Left colon (tissue), 2 donors: ENCODE data around the gene CDKN3. TPM values are rescaled to one million over a fixed set of nuclear protein-coding genes. Genes with fewer than 3 reads are reported as not detected.
"Not testable (repeated sequence)": the region's sequence is repeated elsewhere in the genome, so short reads cannot be mapped to it uniquely, and the experiment has no call there.

Experiments used
- ATAC-seq: fragments of 200-7000 bp; cut with Tn5 transposase; one replicate; pipeline ENCODE4 v1.9.1; 2020; ENCODE audit warnings: mild to moderate bottlenecking, moderate library complexity
- DNase-seq, 2 donors: peaks; one replicate each; pipeline ENCODE4 v3.0.0-alpha.2; 2020
- intact Hi-C, 2 donors: fragments of 100-400 bp; cut with DNase I in 1 of 2; cut with micrococcal nuclease in 1 of 2; formaldehyde crosslinking; loops; one replicate each; pipeline versions ENCODE4 v1.11.2 to v1.14.0; 2022; cut with DNase I, micrococcal nuclease
- total RNA-seq, 2 donors: library from RNA; stranded (reverse); fragmentation: NEBNext Ultra II Directional; extraction: Animal tissue kit (Norgen Biotek cat#: 25700); gene quantifications; one replicate each; pipeline ENCODE4 v1.2.1, GENCODE V29; 2021
- donor health status: DM: no; HTN: no; CAD: no.
- donor health status: DM: yes; HTN: yes; CAD: no.

CDKN3 gene
- total RNA-seq, 2 donors from 2014 or later = 6.3 to 12.8 TPM

DNA sequence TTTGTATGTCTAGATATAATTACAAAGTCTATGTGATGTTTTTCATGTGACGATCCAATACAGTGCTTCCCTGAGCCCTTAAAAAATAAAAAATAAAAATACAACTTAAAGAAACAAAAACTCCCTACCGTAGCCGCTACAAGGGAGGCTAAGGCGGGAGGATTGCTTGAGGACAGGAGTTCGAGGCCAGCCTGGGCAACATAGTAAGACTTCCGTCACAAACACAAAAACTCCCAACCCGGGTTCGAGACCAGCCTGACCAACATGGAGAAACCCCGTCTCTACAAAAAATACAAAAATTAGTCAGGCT, 669 bp upstream of the CDKN3 start:
- DNase-seq (no peak), ATAC-seq (no peak)
- intact Hi-C loops = no loop called here

DNA sequence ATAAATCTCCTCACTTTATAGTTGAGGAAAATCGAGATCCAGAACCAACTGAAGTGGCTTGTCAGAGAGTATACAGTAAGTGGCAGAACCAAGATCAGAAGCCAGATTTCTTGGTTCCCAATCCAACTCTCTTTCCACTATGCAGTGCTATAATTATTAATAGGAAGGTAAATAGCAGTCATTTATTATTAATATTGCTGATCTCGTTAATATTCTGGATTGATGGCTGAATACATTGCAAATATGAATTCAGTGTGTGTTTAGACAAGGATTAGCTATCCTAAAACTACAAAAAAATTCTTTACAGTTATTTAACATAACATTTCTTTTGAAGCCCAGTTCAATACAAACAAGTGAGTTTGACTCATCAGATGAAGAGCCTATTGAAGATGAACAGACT, 2.8 kb downstream of the CDKN3 start:
- intact Hi-C loops = no loop called here

DNA sequence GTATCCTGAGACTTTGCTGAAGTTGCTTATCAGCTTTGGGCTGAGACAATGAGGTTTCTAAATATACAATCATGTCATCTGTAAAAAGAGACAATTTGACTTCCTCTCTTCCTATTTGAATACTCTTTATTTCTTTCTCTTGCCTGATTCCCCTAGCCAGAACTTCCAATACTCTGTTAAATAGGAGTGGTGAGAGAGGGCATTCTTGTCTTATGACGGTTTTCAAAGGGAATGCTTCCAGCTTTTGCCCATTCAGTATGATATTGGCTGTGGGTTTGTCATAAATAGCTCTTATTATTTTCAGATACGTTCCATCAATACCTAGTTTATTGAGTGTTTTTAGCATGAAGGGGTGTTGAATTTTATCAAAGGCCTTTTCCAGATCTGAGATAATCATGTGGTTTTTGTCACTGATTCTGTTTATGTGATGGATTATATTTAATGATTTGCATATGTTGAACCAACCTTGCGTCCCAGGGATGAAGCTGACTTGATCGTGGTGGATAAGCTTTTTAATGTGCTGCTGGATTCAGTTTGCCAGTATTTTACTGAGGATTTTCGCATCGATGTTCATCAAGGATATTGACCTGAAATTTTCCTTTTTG, 6.7 kb downstream of the CDKN3 start:
- intact Hi-C loops, DNase-seq, ATAC-seq: not testable (repeated sequence)

More for the DNA sequence above, 2.8 kb downstream of the CDKN3 start:
- ATAC-seq (no peak), DNase-seq (no peak)

DNA sequence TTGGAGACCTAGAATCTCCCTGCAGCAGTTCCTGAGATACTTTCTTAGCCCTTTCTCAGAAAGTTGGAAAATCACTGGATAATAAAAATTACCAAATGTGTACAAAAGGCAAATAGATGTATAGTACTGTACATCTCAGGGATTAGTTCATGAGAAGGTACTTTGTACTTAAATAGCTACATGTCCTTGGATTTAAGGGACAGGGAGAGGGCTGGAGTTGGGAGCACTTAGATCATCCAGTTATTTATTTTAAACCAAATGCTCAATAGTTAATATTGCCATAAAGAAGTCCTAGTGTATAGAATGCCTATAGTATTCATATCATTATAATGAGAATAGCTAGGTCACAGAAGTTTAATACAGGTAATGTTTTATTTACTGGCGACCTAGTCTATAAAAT, 13.4 kb downstream of the CDKN3 start:
- ATAC-seq (no peak), DNase-seq (no peak)
- intact Hi-C loops = no loop called here

DNA sequence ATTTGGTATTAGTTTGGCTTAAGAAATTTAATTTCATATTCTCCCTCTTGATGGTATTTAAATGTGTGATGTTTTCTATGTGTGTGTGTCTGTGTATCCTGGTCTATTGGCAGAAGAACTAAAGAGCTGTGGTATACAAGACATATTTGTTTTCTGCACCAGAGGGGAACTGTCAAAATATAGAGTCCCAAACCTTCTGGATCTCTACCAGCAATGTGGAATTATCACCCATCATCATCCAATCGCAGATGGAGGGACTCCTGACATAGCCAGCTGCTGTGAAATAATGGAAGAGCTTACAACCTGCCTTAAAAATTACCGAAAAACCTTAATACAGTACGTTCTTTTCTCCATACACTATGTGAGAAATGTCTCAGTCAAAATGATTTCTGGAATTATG, 14.6 kb downstream of the CDKN3 start:
- intact Hi-C loops = no loop called here
- ATAC-seq (no peak), DNase-seq (no peak)

DNA sequence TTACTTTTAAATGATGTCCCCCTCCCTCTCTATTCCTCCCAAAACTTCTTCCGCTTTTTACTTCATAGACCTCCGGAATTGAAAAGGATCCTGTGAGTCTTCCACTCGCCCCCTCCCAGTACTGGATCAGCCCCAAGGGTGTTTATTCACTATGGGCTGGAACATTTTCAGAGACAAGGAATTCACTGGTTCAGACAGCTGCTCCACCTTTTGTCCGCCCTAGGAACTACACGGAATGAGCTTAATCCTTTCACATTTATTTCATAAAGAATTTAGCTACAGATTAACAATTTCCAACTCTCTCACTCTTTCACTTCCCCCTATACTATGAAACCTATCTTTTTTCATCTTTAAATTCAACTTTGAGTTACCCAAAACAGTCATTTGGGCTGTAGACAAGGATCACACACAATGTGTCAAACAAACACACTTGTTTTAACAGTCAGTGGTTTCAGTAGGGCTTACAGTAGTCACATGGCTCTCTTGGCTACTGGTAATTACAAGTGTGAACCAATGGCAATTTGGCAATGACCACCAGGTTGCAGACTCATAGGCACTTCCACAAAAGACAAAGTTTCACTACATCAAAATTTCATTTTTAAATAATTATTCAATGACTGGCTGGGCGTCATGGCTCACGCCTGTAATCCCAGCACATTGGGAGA, 23.8 kb downstream of the CDKN3 start:
- ATAC-seq (peak; percentile 70), DNase-seq (peak in 1 of 2 donors; percentile 33)
- intact Hi-C loops = no loop called here

DNA sequence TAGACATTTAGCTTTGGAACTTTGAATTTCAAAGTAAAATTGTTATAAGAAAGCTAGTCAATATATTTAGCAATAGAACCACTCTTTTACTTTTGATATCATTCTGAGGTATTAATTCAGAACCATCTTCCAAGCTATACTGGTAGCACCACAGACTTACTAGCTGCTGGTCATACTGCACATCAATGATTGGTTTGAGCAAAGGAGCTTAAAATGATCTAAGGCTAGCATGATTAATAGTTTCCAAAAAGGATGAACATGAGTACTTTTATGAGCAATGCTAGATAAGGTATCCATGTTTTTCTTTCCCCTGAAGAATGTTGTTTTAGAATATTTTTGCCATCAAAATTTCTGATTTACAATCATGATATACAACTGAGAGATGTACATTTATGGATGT, 27.2 kb downstream of the CDKN3 start:
- ATAC-seq = no peak
- intact Hi-C loops = no loop called here
- no peak for DNase-seq

DNA sequence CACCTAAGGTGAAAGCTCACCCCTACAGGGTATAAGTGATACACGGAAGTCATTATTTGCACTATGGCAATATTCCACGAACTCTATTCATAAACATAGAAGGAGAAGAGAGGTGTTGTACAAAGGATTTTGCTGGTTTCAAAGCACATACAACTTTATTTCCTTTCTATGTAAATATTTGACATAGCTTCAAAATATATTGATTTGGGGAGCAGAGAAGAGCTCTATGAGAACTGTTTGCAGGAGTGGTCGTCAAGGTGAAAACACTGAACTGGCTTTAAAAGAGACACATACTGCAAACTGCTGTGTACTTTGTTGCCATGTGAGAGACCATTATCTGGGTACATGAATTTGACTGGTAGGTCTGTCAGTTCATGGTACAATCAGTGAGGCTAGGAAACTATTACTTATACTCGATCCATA, 27.7 kb downstream of the CDKN3 start:
- DNase-seq = no peak
- ATAC-seq = peak; percentile 81
- intact Hi-C loops = no loop called here

DNA sequence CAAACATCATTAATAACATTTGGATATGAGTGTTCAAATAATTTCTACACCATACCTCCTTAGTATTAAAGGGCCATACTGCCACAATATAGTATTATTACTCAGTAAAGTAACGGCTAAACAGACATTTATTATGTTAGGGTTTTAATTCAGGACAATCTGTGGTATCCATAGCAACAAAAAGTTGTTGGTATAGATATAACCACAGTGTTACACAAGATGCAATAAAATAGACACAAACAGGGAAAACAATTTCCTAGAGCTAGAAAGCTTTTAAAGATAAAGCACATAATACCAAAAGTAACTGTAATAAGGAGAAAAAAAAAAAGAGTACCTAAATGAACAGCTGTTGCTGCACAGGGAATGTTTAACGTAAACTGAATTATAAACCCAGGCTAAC, 28.3 kb downstream of the CDKN3 start:
- ATAC-seq = peak; percentile 56
- intact Hi-C loops = no loop called here
- DNase-seq = no peak

DNA sequence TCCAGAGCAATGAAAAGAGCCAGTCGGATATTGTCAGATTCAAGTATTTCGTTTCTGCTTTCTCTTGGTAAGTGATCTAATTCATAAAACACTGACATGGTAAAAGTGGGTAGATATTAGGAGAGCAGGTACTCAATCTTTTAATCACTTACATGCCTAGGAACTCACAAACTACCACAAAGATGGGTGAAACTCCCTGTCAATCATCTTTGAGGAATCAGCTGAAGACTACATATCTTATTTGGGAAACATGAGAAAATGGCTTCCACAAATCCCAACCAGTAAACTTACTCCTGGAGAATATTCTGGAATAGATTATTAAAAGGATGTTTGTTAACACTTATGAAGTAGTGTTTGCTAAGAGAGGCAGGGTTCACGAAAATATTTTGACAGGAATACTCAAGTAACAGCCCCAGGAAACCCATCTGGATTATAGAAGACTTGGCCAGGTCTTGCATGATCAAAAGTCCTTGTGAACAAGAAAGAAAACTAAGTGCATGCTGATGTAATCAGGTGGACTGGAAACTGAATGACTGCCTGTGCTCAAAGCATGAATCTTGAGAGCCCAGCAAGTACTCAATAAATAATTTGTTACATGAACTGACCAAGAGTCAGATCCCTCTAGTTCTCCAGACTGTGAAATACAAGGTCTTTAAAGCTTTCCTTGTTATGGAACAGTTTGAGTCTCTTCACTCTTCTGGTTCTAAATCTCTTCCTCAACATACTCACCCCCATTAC, 28.9 kb downstream of the CDKN3 start:
- intact Hi-C loops = no loop called here
- ATAC-seq = no peak
- DNase-seq = no peak

DNA sequence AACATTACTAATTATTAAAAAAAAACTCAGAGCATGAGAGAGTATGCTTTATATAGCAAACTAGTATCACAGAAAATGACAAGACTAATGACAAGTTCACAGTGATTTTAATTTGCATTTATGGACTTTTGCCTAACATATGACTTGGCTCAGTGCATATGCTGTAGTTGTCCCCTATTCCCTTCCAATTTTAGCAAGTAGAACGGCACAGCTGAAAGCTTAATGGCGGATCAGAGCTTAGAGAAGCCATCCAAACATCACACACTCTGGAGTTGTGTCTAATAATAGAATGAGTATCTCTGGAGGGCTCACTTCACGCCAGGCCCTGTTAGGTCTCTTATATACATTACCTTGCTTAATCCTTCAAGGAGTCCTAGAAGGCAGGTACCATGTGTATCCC, 31.1 kb downstream of the CDKN3 start:
- intact Hi-C loops = no loop called here
- DNase-seq = no peak
- no peak for ATAC-seq

DNA sequence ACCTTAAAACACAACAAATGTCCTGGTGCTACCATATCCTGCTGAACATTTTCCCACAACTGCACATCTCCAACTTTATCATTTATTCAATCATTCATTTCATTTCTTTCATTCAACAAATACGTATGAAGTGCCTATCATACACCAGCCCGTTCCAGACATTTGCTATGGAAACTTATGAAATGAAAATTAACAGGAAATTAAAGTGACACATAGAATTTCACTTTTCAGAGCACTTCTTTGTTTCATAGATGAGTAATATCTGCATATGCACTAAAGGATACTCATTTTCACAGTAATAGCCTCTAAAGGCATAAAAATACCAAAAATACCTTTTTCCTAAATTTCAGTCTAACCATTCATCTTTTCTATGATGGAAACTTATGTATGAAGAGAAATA, 31.7 kb downstream of the CDKN3 start:
- ATAC-seq (no peak), DNase-seq (no peak)
- intact Hi-C loops = no loop called here

DNA sequence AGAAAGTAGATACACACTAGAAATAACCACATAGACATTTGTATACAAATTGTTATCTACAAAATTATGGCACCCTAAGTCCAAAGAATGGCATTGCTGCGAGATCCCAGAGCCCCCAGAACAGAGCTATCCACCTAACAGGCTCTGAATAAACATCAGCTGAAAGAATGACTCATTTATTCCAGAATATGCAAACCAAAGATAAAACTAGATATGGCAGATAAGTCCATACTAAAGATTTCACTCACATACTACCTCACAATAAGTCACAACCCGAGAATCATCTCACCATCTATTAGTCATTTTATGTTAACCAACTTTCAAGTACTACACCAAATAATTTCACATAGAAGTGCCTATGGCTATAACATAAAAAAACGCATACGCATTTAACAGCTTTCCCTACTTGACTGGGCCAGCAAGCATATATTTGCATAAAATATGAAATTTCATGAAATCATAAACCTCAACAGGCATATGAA, 38.7 kb downstream of the CDKN3 start:
- intact Hi-C loops = no loop called here
- DNase-seq = no peak
- ATAC-seq = no peak

DNA sequence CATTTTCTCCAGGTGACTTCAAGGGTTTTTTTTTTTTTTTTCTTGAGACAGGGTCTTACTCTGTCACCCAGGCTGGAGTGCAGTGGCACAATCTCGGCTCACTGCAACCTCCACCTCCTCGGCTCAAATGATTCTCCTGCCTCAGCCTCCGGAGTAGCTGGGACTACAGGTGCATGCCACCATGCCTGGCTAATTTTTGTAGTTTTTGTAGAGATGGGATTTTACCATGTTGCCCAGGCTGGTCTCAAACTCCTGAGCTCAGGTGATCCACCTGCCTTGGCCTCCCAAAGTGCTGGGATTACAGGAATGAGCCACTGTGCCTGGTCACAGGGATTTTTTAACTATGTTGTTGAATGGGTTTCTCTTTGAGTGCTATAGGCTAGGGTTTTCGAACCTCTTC, 41.1 kb downstream of the CDKN3 start:
- intact Hi-C loops, DNase-seq, ATAC-seq: not testable (repeated sequence)

DNA sequence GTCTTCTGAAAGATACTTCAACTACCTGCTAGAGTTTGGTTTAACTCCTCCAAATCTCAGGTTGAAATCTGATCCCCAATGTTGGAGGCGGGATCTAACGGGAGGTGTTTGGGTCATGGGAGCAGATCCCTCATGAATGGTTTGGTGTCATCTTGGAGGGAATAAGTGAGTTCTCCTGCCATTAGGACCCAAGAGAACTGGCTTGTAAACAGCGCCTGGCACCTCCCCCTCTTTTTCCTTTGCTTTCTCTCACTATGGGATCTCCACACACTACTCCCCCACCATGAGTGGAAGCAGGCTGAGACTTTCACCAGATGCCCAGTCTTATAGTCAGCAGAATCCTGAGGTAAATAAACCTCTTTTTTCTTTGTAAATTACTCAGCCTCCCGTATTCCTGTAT, 41.9 kb downstream of the CDKN3 start:
- intact Hi-C loops = no loop called here
- ATAC-seq (no peak), DNase-seq (no peak)

DNA sequence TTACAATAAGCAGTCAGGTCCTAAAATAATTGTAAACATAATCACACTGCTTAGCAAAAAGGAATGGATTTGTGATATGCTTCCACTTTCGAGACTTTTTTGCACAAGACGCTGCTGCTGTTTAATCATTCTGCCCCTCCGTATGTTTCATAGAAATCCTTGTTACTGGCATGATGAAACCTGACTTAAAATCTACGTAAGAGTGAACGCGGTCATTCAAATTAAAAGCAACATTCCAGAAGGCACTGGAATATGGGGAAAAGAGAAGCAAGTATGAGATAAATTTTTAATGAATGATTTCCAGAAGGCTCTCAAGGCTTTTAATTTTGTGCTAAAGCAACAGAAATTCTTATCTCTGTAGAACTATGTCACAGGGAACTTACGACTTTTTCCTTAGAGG, 43.2 kb downstream of the CDKN3 start:
- no peak for DNase-seq
- intact Hi-C loops = no loop called here
- no peak for ATAC-seq

DNA sequence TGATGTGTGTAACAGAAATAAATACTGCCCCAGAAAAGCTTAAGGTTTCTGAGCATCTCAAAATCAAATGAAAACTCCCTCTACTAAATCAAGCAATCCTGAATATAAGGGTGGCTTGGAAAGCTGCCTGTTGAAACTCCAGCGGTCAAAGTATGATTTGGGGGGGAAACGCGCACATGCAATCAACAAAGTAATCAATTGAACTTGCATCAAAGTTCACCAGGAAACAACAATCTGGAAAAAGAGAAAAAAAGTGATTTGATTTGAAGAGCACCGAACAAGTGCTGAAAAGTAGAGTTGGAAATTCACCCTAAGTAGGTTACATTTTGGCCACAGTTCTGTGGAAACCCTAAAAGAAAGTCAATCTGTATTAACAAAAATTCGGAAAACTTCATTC, 43.7 kb downstream of the CDKN3 start:
- DNase-seq = no peak
- intact Hi-C loops = no loop called here
- ATAC-seq = no peak

DNA sequence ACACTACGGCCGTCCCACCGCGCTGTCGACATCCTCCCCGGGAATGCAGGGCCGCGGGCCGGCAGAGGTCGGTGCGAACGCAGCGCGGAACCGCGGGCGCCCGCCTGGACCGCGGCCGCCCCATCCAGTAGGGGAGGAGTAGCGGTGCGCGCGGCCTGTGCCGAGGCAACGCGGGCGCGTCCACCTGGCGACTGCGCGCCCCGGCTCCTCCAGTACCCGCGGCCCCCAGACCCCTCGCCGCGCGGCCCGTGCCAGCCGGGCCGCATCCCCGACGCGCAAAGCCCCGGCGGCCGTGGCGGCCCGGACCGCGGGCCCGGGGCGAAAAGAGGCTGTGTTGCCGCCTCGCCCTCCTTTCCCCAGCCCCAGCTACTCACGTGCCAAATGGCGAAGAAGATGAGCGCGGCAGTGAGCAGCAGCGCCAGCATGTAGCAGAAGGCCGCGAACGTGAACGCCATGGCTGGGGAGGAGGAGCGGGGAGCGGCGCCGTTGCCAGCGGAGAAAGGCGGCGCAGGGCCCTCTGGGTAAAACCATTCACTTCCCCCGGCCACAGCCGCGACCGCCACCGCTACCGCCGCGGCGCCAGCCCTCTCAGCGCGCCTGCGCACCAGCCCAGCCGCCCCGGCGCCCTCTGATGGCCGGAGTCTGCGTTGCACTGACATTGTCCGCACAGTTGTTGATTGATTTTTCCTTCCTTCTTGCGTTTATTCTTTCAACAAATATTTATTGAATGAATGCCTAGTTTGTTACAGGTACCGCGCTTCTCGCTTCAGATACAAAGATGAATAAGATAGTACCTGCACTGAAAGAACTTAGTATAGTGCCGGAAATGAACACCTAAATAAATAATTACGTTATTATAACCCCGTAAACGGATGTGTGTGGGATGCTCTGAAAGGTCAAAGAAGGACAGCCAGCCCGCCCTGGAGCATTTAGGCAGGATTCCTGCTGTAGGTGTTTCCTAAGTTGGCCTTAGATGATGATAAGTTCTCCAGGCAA, 44.4 kb downstream of the CDKN3 start, which contains the start of gene CNIH1:
TSS of gene CNIH1 (minus strand) at position 502 of the 996 bp plus-strand sequence. CDS start at position 455, 47 bp downstream.
- intact Hi-C loops = no loop called here
- peak; percentile 90 to 95 for DNase-seq
- ATAC-seq = peak; percentile 96

DNA sequence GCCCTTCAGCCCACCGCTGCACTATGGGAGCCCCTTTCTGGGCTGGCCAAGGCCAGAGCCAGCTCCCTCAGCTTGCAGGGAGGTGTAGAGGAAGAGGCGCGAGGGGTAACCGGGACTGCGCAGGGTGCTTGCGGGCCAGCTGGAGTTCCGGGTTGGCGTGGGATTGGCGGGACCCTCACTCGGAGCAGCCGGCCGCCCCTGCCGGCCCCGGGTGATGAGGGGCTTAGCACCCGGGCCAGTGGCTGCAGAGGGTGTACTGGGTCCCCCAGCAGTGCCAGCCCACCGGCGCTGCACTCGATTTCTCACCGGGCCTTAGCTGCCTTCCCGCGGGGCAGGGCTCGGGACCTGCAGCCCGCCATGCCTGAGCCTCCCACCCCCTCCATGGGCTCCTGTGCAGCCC, 46.2 kb downstream of the CDKN3 start:
- DNase-seq, ATAC-seq, intact Hi-C loops: not testable (repeated sequence)
